Panc1 (cell line): ENCODE results near the gene IGDCC3. TPM values are rescaled to one million over a fixed set of nuclear protein-coding genes. Genes with fewer than 3 reads are reported as not detected.

Experiments
- ATAC-seq: fragments of 200-7000 bp; cut with Tn5 transposase; 2 replicates; pipeline ENCODE4 v1.9.1; 2020; ENCODE audit warnings: mild to moderate bottlenecking, moderate library complexity
- BruUV-seq: library from RNA; stranded (reverse); fragments of 400-500 nt; replicated peaks from 2 replicates; lab custom pipeline; 2021; lab: Mats Ljungman, UMichigan
- CTCF ChIA-PET: fragments of 300-600 bp; sonication (Branson Sonifier 250); formaldehyde crosslinking; loops from one replicate; lab custom pipeline; 2022; ENCODE audit warnings: antibody characterized with exemption; lab: Charles Lee
- POLR2A ChIA-PET: fragments of 300-600 bp; sonication (Branson Sonifier 250); formaldehyde crosslinking; loops from one replicate; lab custom pipeline; 2022; ENCODE audit warnings: antibody characterized with exemption; lab: Charles Lee
- DNase-seq: peaks from one replicate; pipeline ENCODE4 v3.0.0-alpha.2; 2010; ENCODE audit warnings: low read depth, low spot score
- H3K27ac ChIP-seq: 2 replicates; pipeline ENCODE4 v1.5.1; 2011; ENCODE audit warnings: mild to moderate bottlenecking, low read length, inconsistent platforms
- H3K27me3 ChIP-seq: fragments of 200-500 bp; sonication (Bioruptor generic); 2 replicates; pipeline ENCODE4 v1.6.0; 2014; ENCODE audit warnings: low read length, inconsistent platforms; ENCODE audit not compliant: control insufficient read depth, insufficient read depth
- H3K36me3 ChIP-seq: fragments of 200-500 bp; sonication (Bioruptor generic); 2 replicates; pipeline ENCODE4 v1.5.1; 2014; ENCODE audit warnings: inconsistent platforms, mild to moderate bottlenecking, low read length, moderate library complexity; ENCODE audit not compliant: control insufficient read depth, insufficient read depth
- H3K4me1 ChIP-seq: 2 replicates; pipeline ENCODE4 v1.5.1; 2011; ENCODE audit warnings: inconsistent platforms, mild to moderate bottlenecking, low read length, moderate library complexity; ENCODE audit not compliant: control insufficient read depth, insufficient read depth
- H3K4me3 ChIP-seq, 2 experiments: 2 replicates each; pipeline ENCODE4 v1.5.1; 2011 to 2012; ENCODE audit warnings: low read depth in 2 of 2, low read length in 2 of 2, mild to moderate bottlenecking in 2 of 2, inconsistent platforms in 1 of 2, moderate library complexity in 1 of 2
- H3K9me3 ChIP-seq: fragments of 200-500 bp; sonication (Bioruptor generic); 2 replicates; pipeline ENCODE4 v1.5.1; 2014; ENCODE audit warnings: low read depth, mild to moderate bottlenecking, inconsistent platforms, low read length, moderate library complexity; ENCODE audit not compliant: control insufficient read depth, insufficient read depth
- CTCF ChIP-seq: fragments of 450-650 bp; IDR thresholded peaks from 2 replicates; pipeline ENCODE4 v1.5.1; 2017; ENCODE audit warnings: mild to moderate bottlenecking
- POLR2AphosphoS5 ChIP-seq: IDR thresholded peaks from 2 replicates; pipeline ENCODE4 v1.6.1; 2012; ENCODE audit warnings: mild to moderate bottlenecking, low read depth, low read length, moderate library complexity
- SIN3A ChIP-seq: IDR thresholded peaks from 2 replicates; pipeline ENCODE4 v1.6.1; 2012; ENCODE audit warnings: low read depth, mild to moderate bottlenecking, low read length, moderate library complexity, borderline replicate concordance; ENCODE audit not compliant: insufficient read depth
- TCF7L2 ChIP-seq: IDR thresholded peaks from 2 replicates; pipeline ENCODE4 v1.6.1; 2011; ENCODE audit warnings: mild to moderate bottlenecking, low read depth, low read length, inconsistent platforms
- in situ Hi-C: cut with HindIII; loops from 2 replicates; pipeline ENCODE4 v1.10.0; 2016; ENCODE audit warnings: low sequenced_read_pairs, low pct_unique_long_range_greater_than_20kb
- intact Hi-C: fragments of 100-400 bp; cut with micrococcal nuclease; formaldehyde crosslinking; loops from one replicate; pipeline ENCODE4 v1.10.0; 2022; ENCODE audit not compliant: unreplicated experiment
- total RNA-seq: library from RNA; stranded (reverse); gene quantifications from one replicate; pipeline ENCODE4 v1.2.1, GENCODE V29; 2021; ENCODE audit not compliant: unreplicated experiment
- TF ChIP-seq, protein P1 (sequence below), 2 experiments: IDR thresholded peaks; 2 replicates each; pipeline ENCODE4 v1.6.1; 2011 to 2012; ENCODE audit warnings: low read depth in 2 of 2, control low read depth in 1 of 2, low read length in 1 of 2, mild to moderate bottlenecking in 1 of 2, moderate library complexity in 1 of 2; ENCODE audit not compliant: insufficient read depth in 1 of 2

Gene IGDCC3
- total RNA-seq, 1 experiment from 2014 or later = 0.18 TPM

DNA sequence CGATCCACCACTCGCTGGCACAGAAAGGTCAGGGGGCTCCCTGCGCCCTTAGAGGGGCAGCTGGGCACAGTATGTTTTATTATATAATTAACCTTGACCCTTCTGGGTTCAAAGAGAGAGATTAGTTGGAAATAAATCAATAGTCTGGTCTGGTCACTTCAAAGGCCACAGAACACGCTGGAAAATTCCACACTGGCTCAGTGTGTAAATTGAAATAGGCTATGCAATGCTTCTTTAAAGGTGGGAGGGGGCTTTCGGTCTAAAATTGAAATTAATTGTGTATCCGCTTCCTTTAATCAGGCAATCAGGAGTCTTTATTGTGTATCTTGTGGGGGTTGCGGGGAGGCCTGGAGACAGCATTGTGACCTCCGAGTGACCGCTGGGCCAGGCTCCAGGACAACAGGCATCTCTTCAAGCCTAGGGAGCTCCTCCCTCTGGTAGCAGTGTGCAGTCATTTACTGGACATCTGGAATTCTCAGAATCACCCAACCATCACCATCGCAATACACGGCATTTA, 65.3 kb downstream of the IGDCC3 start:
- H3K4me3 ChIP-seq = no peak overlapping the region
- in situ Hi-C loops (no loop called here), intact Hi-C loops (no loop called here)
- H3K27me3 ChIP-seq = no peaks in the 10 kb centered on the region
- H3K27ac ChIP-seq = no peak overlapping the region
- TF ChIP-seq SIN3A (no peak), POLR2AphosphoS5 (no peak), TCF7L2 (no peak), CTCF (no peak)
- TF ChIP-seq, protein P1, sequence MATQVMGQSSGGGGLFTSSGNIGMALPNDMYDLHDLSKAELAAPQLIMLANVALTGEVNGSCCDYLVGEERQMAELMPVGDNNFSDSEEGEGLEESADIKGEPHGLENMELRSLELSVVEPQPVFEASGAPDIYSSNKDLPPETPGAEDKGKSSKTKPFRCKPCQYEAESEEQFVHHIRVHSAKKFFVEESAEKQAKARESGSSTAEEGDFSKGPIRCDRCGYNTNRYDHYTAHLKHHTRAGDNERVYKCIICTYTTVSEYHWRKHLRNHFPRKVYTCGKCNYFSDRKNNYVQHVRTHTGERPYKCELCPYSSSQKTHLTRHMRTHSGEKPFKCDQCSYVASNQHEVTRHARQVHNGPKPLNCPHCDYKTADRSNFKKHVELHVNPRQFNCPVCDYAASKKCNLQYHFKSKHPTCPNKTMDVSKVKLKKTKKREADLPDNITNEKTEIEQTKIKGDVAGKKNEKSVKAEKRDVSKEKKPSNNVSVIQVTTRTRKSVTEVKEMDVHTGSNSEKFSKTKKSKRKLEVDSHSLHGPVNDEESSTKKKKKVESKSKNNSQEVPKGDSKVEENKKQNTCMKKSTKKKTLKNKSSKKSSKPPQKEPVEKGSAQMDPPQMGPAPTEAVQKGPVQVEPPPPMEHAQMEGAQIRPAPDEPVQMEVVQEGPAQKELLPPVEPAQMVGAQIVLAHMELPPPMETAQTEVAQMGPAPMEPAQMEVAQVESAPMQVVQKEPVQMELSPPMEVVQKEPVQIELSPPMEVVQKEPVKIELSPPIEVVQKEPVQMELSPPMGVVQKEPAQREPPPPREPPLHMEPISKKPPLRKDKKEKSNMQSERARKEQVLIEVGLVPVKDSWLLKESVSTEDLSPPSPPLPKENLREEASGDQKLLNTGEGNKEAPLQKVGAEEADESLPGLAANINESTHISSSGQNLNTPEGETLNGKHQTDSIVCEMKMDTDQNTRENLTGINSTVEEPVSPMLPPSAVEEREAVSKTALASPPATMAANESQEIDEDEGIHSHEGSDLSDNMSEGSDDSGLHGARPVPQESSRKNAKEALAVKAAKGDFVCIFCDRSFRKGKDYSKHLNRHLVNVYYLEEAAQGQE (IDR thresholded peaks at IDR 0.05; ENCODE audit: insufficient read depth in 1 of 2, low read depth in 2 of 2, low read length in 1 of 2) = no peak
- no TSS peak for BruUV-seq
- H3K36me3 ChIP-seq = no peaks in the 10 kb centered on the region
- ATAC-seq (peak; percentile 50; the same call in 1 of the 2 replicates), DNase-seq (no peak)
- CTCF ChIA-PET = no interaction called here
- H3K9me3 ChIP-seq = no peaks in the 10 kb centered on the region
- no peaks in the 10 kb centered on the region for H3K4me1 ChIP-seq
- POLR2A ChIA-PET = interaction anchor here (0.7 kb wide), 1 partner anchor 25 kb away, joined by 3 read pairs; no protein-coding TSS in a partner anchor

DNA sequence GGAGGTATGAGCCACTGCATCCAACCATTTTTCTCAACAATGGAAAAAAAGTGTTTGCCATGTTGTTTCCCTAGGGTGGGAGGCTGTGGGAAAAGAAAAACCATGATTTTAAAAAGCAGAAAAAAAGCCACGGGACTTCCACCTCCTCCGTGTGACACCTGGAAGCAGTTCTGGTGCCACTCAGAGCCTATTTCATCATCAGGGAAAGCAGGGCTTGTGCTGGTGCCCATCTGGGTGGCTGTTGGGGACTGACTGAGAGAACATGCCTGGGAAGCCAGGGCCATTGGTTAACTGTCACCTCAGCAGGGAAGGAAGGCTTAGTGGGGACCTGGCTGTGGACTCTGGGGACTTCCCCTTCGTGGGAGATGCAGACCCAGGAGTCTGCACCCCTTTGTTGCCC, 66.0 kb downstream of the IGDCC3 start:
- ChIA-PET POLR2A (no interaction called here), CTCF (no interaction called here)
- Histone ChIP-seq H3K27me3 (no peaks in the 10 kb centered on the region), H3K9me3 (no peaks in the 10 kb centered on the region), H3K27ac (no peak overlapping the region), H3K4me1 (no peaks in the 10 kb centered on the region), H3K36me3 (no peaks in the 10 kb centered on the region), H3K4me3 (no peak overlapping the region)
- ATAC-seq (no peak), DNase-seq (no peak)
- BruUV-seq = no TSS peak
- intact Hi-C loops (no loop called here), in situ Hi-C loops (no loop called here)
- TF ChIP-seq CTCF = no peak
- no peak for TF ChIP-seq TCF7L2
- TF ChIP-seq, protein P1 (IDR thresholded peaks at IDR 0.05; ENCODE audit: insufficient read depth in 1 of 2, low read depth in 2 of 2, low read length in 1 of 2) = no peak
- no peak for TF ChIP-seq POLR2AphosphoS5
- TF ChIP-seq SIN3A = no peak
